ENCODE results near the gene THBS3.
"Not testable (repeated sequence)": the region's sequence is repeated elsewhere in the genome, so short reads cannot be mapped to it uniquely, and the experiment has no call there.

The THBS3 gene

GRCh38 chr1:155207806-155208540 lies at the start of gene THBS3:
TSS of gene THBS3 (minus strand) at chr1:155207897. CDS start at chr1:155207876, 21 bp downstream.
- DNase-seq (no peak), ATAC-seq (no peak)
- no peaks in the 10 kb centered on the region for H3K27me3 Mint-ChIP-seq
- H3K9me3 Mint-ChIP-seq, result no peaks in the 10 kb centered on the region
- H3K27ac Mint-ChIP-seq, result peak within 1 kb of the TSS; percentile 97
- peak within 1 kb of the TSS; percentile 94 to 99 for H3K4me3 Mint-ChIP-seq
- peaks cover 47% of the 10 kb centered on the region for H3K4me1 Mint-ChIP-seq

- Mint-ChIP-seq H3K4me3 (peak overlapping the region; percentile 84 to 93), H3K4me1 (peaks cover 55% of the 10 kb centered on the region), H3K9me3 (no peaks in the 10 kb centered on the region), H3K27me3 (no peaks in the 10 kb centered on the region), H3K27ac (peak overlapping the region in 1 of 2 donors; percentile 49)
- DNase-seq (no peak), ATAC-seq (no peak)
Observed at GRCh38 chr1:155256058-155256852, 48.6 kb upstream of the THBS3 start.

GRCh38 chr1:155255243-155256007 lies 47.7 kb upstream of the THBS3 start, which contains the start of gene ENTREP3:
TSS of gene ENTREP3 (minus strand) at chr1:155255483. CDS start at chr1:155254877, 606 bp downstream.
- Mint-ChIP-seq H3K4me3 (peak within 1 kb of the TSS; percentile 84 to 93), H3K9me3 (no peaks in the 10 kb centered on the region), H3K27me3 (no peaks in the 10 kb centered on the region), H3K4me1 (peaks cover 55% of the 10 kb centered on the region), H3K27ac (peak within 1 kb of the TSS; percentile 79 to 88)
- DNase-seq, result peak; percentile 72 to 79
- peak; percentile 75 for ATAC-seq

- no peaks in the 10 kb centered on the region for H3K9me3 Mint-ChIP-seq
- peak overlapping the region; percentile 84 to 93 for H3K4me3 Mint-ChIP-seq
- ATAC-seq (peak; percentile 8), DNase-seq (no peak)
- H3K4me1 Mint-ChIP-seq, result peaks cover 55% of the 10 kb centered on the region
- peak overlapping the region; percentile 79 to 88 for H3K27ac Mint-ChIP-seq
- H3K27me3 Mint-ChIP-seq, result no peaks in the 10 kb centered on the region
Observed at GRCh38 chr1:155254714-155255242, 47.1 kb upstream of the THBS3 start.

GRCh38 chr1:155254228-155254713 lies 46.6 kb upstream of the THBS3 start:
- no peaks in the 10 kb centered on the region for H3K9me3 Mint-ChIP-seq
- peaks cover 53% of the 10 kb centered on the region for H3K4me1 Mint-ChIP-seq
- H3K27ac Mint-ChIP-seq, result peak overlapping the region in 1 of 2 donors; percentile 88
- H3K4me3 Mint-ChIP-seq, result peak overlapping the region; percentile 84 to 93
- no peaks in the 10 kb centered on the region for H3K27me3 Mint-ChIP-seq
- ATAC-seq (no peak), DNase-seq (no peak)

- Mint-ChIP-seq H3K9me3 (no peaks in the 10 kb centered on the region), H3K4me1 (peaks cover 53% of the 10 kb centered on the region), H3K27me3 (no peaks in the 10 kb centered on the region), H3K4me3 (peak overlapping the region; percentile 84 to 93), H3K27ac (peak overlapping the region; percentile 36 to 53)
- DNase-seq (no peak), ATAC-seq (no peak)
Observed at GRCh38 chr1:155253797-155254196, 46.1 kb upstream of the THBS3 start.

- H3K27me3 Mint-ChIP-seq, result no peaks in the 10 kb centered on the region
- no peak for ATAC-seq
- peak overlapping the region in 1 of 2 donors; percentile 4 for H3K27ac Mint-ChIP-seq
Observed at GRCh38 chr1:155253208-155253607, 45.5 kb upstream of the THBS3 start.

GRCh38 chr1:155251566-155251965 lies 43.9 kb upstream of the THBS3 start:
- DNase-seq (no peak), ATAC-seq (no peak)
- Mint-ChIP-seq H3K4me1 (peaks cover 49% of the 10 kb centered on the region), H3K27me3 (no peaks in the 10 kb centered on the region), H3K27ac (no peak overlapping the region), H3K4me3 (no peak overlapping the region), H3K9me3 (no peaks in the 10 kb centered on the region)

More at GRCh38 chr1:155253208-155253607, 45.5 kb upstream of the THBS3 start:
- no peaks in the 10 kb centered on the region for H3K9me3 Mint-ChIP-seq
- H3K4me1 Mint-ChIP-seq, result peaks cover 53% of the 10 kb centered on the region
- H3K4me3 Mint-ChIP-seq, result peak overlapping the region; percentile 84 to 93
- no peak for DNase-seq

GRCh38 chr1:155250633-155251449 lies 43.1 kb upstream of the THBS3 start:
- peak overlapping the region; percentile 50 to 51 for H3K27ac Mint-ChIP-seq
- ATAC-seq (peak; percentile 96), DNase-seq (peak; percentile 96 to 98)
- no peaks in the 10 kb centered on the region for H3K27me3 Mint-ChIP-seq
- H3K9me3 Mint-ChIP-seq, result no peaks in the 10 kb centered on the region
- H3K4me3 Mint-ChIP-seq, result peak overlapping the region; percentile 70 to 79
- peaks cover 47% of the 10 kb centered on the region for H3K4me1 Mint-ChIP-seq

GRCh38 chr1:155250246-155250632 lies 42.5 kb upstream of the THBS3 start:
- Mint-ChIP-seq H3K27me3 (no peaks in the 10 kb centered on the region), H3K27ac (peak overlapping the region; percentile 57 to 93), H3K4me3 (peak overlapping the region; percentile 70 to 86), H3K4me1 (peaks cover 47% of the 10 kb centered on the region), H3K9me3 (no peaks in the 10 kb centered on the region)
- peak; percentile 47 for ATAC-seq
- no peak for DNase-seq

GRCh38 chr1:155247667-155248553 lies 40.2 kb upstream of the THBS3 start:
- Mint-ChIP-seq H3K4me3 (no peak overlapping the region), H3K27me3 (no peaks in the 10 kb centered on the region), H3K27ac (no peak overlapping the region), H3K9me3 (no peaks in the 10 kb centered on the region), H3K4me1 (peaks cover 44% of the 10 kb centered on the region)
- ATAC-seq (no peak), DNase-seq (no peak)

- H3K4me1 Mint-ChIP-seq, result peaks cover 55% of the 10 kb centered on the region
- H3K27me3 Mint-ChIP-seq, ATAC-seq, H3K9me3 Mint-ChIP-seq, H3K27ac Mint-ChIP-seq, H3K4me3 Mint-ChIP-seq, DNase-seq: not testable (repeated sequence)
Observed at GRCh38 chr1:155246796-155247195, 39.1 kb upstream of the THBS3 start.

GRCh38 chr1:155245163-155245524 lies 37.4 kb upstream of the THBS3 start:
- Mint-ChIP-seq H3K4me1 (peaks cover 59% of the 10 kb centered on the region), H3K27ac (peak overlapping the region; percentile 29 to 86), H3K9me3 (no peaks in the 10 kb centered on the region), H3K27me3 (no peaks in the 10 kb centered on the region), H3K4me3 (peak overlapping the region; percentile 70 to 77)
- DNase-seq, result no peak
- ATAC-seq, result no peak
